GM19239 (cell line): ENCODE data around the gene MAML3.
A peak's percentile ranks its signal among the peaks of the same experiment; 100 is the strongest.

Experiments
- DNase-seq: peaks from one replicate; pipeline ENCODE4 v3.0.0; 2011; ENCODE audit warnings: low spot score; ENCODE audit not compliant: insufficient read length
- FAIRE-seq: peaks from 2 replicates; lab custom pipeline; 2011; peaks lifted over from hg19 to GRCh38; lab: Jason Lieb, UNC

MAML3 gene

GRCh38 chr4:140020457-140021361 lies 133.3 kb downstream of the MAML3 start:
- DNase-seq (no peak), FAIRE-seq (no peak)

GRCh38 chr4:140019619-140020347 lies 134.2 kb downstream of the MAML3 start:
- no peak for DNase-seq
- FAIRE-seq = peak; percentile 33

- no peak for FAIRE-seq
- no peak for DNase-seq
These were observed 134.9 kb downstream of the MAML3 start for GRCh38 chr4:140018931-140019618.

GRCh38 chr4:140014284-140014683 lies 139.7 kb downstream of the MAML3 start:
- DNase-seq (no peak), FAIRE-seq (no peak)

GRCh38 chr4:140012688-140013486 lies 141.1 kb downstream of the MAML3 start:
- no peak for FAIRE-seq

GRCh38 chr4:140005699-140006098 lies 148.3 kb downstream of the MAML3 start:
- FAIRE-seq = no peak
- DNase-seq = no peak

More at GRCh38 chr4:140012688-140013486, 141.1 kb downstream of the MAML3 start:
- peak; percentile 7 for DNase-seq

- no peak for FAIRE-seq
These were observed 148.9 kb downstream of the MAML3 start for GRCh38 chr4:140004922-140005627.

GRCh38 chr4:140004549-140004895 lies 149.5 kb downstream of the MAML3 start:
- no peak for DNase-seq
- FAIRE-seq = no peak

More at GRCh38 chr4:140004922-140005627, 148.9 kb downstream of the MAML3 start:
- DNase-seq = no peak

GRCh38 chr4:140003876-140004548 lies 150.0 kb downstream of the MAML3 start:
- no peak for FAIRE-seq
- DNase-seq = no peak

GRCh38 chr4:140000232-140000631 lies 153.8 kb downstream of the MAML3 start:
- FAIRE-seq = no peak
- no peak for DNase-seq

GRCh38 chr4:139988863-139989765 lies 164.9 kb downstream of the MAML3 start:
- FAIRE-seq (no peak), DNase-seq (no peak)

GRCh38 chr4:139987502-139987850 lies 166.5 kb downstream of the MAML3 start:
- FAIRE-seq = no peak
- DNase-seq = no peak

GRCh38 chr4:139986689-139987501 lies 167.1 kb downstream of the MAML3 start:
- no peak for DNase-seq
- FAIRE-seq = no peak

- no peak for FAIRE-seq
- DNase-seq = no peak
These were observed 167.9 kb downstream of the MAML3 start for GRCh38 chr4:139986106-139986505.

- DNase-seq = no peak
- no peak for FAIRE-seq
These were observed 168.6 kb downstream of the MAML3 start for GRCh38 chr4:139985401-139985800.

- DNase-seq (no peak), FAIRE-seq (no peak)
These were observed 169.5 kb downstream of the MAML3 start for GRCh38 chr4:139984471-139984870.

GRCh38 chr4:139978692-139979091 lies 175.3 kb downstream of the MAML3 start:
- DNase-seq (peak; percentile 49), FAIRE-seq (no peak)
